NCI-H2227 (cell line): ENCODE results near the gene CRTAP.
"Not testable (repeated sequence)": the region's sequence is repeated elsewhere in the genome, so short reads cannot be mapped to it uniquely, and the experiment has no call there.

Source experiments
- DNase-seq: peaks from one replicate; lab custom pipeline; 2025; ENCODE audit not compliant: unreplicated experiment; lab: John Stamatoyannopoulos, UW

CRTAP gene

DNA sequence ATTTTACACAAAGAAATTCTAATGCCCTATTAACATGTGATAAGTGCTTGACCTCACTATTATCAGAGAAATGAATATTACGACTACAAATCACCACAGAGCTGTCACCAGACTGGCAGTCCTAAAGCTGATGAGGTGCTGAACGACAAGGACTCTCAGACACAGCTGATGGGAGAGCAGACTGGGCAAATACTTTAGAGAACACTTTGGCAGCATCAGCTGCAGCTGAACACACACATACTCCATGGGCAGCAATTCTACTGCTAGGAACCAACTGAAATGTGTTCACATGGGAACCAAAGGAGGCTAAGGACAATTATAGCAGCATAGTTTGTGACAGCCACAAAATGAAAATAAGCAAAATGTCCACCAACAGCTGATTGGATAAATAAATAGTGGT is 59.3 kb downstream of the CRTAP start:
- DNase-seq: no peak

DNA sequence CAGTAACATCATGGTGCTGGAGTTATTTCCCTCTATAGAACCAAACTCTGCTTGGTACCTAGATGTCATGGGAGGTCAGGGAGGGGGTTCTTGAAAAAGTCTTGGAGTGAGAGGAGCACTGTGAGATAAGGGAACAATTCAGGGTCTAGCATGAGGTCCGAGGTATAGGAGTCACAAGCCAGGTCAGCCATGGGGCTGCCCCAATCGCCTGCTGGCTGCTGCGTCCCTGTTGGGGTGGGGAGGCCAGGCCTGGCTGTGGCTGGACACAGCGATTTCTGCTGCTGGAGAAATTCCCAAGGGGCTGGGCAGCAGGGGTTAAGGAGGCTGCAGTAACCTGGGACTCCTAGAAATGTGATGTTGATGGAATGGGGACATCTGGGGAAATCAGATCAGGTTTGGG is 59.9 kb downstream of the CRTAP start:
- DNase-seq: no peak

- DNase-seq: no peak
Measured at GRCh38 chr3:33174095-33174494, 60.3 kb downstream of the CRTAP start.

GRCh38 chr3:33174711-33175414 is 61.0 kb downstream of the CRTAP start:
- no peak for DNase-seq

GRCh38 chr3:33179132-33179531 is 65.3 kb downstream of the CRTAP start:
- no peak for DNase-seq

DNA sequence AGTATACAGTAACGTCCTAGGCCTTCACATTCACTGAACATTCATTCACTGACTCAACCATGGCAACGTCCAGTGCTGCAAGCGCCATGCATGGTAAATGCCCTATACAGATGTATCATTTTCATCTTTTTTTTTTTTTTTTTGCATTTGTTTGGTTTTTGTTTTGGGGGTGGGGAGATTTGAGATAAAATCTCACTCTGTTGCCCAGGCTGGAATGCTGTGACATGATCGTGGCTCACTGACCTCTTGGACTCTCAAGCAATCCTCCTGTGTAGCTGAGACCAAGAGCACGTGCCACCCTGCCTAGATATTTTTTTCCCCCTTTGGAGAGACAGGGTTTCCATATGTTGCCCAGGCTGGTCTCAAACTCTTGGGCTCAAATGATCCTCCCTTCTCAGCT is 67.4 kb downstream of the CRTAP start:
- no peak for DNase-seq

DNA sequence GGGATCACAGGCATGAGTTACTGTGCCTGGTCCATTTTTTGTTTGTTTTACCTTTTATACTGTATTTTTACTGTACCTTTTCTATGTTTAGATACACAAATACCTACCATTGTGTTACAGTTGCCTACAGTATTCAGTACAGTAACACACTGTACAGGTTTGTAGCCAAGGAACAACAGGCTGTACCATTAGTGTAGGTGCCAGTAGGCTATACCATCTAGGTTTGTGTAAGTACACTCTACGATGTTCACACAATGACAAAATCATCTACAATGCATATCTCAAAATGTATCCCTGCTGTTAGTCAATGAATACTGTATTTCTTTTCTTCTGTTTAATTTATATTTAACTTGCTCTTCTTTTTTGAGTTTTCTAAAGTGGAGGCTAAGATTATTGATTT is 67.8 kb downstream of the CRTAP start:
- not testable (repeated sequence) for DNase-seq

DNA sequence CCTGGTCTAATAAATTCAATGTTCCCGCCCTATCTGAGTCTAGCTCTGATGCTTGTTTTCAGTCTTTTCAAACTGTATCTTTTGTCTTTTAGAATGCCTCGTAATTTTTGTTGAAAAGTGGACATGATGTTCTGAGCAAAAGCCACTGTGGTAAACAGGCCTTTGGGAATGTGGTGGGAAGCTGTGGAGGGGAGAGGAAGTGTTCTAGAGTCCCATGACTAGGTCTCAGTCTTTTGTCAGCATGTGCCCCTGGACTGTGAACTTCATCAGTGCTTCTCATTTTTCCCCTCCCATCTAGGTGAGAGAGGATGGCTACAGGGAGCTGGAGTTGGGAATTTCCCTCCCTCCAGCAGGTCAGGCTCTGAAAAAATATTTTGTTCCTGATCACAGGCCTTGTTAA is 71.0 kb downstream of the CRTAP start:
- no peak for DNase-seq

DNA sequence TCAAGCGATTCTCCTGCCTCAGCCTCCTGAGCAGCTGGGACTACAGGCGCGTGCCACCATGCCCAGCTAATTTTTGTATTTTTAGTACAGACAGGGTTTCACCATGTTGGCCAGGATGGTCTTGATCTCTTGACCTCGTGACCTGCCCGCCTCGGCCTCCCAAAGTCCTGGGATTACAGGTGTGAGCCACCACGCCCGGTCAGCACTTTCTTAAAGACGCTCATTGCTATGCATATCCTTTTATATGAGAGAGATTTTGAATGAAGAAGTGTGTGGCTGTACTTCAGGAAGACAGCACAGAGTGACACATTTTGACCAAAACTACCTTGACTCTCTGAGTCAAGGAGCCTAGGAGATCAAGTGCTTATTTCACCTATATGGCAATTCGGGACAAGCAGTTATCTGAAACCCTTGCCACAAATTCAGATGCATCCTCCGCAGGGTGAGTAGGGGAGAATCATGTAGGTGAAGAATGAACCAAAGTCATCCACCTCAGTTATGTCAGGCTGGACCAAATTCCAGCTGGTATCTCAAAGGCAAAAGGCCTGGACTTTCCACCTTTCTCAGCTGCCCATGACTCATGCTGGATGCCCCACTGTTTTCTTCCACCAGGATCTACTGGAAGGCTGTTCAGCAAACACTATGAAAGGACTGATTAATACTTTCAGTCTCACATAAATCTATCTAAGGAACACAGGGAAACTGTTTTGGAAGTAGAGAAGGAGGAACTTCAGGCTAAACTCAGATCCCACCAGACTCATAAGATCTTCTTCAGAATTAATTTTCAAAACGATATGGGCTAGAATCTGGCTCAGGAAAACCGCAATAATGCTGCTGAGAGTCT is 72.9 kb downstream of the CRTAP start:
- DNase-seq: no peak

GRCh38 chr3:33187368-33187634 is 73.5 kb downstream of the CRTAP start:
- DNase-seq: no peak

DNA sequence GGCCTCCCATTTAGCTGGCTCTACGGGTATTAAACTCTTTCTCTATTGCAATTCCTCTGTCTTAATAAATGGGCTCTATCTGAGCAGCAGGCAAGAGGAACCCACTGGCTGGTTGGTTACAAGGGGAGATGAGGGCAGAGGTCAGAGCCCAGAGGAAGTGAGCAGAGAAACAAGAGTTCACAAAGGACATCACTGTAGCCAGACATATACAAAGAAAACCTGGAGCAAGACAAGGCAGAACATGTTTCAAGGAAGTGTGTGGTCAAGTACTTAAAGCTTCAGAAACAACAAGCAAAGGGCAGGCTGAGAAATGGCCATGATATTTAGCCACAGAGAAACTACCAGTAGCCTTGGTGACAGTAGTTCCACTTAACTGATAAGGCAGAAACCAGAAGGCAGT is 80.5 kb downstream of the CRTAP start:
- no peak for DNase-seq

DNA sequence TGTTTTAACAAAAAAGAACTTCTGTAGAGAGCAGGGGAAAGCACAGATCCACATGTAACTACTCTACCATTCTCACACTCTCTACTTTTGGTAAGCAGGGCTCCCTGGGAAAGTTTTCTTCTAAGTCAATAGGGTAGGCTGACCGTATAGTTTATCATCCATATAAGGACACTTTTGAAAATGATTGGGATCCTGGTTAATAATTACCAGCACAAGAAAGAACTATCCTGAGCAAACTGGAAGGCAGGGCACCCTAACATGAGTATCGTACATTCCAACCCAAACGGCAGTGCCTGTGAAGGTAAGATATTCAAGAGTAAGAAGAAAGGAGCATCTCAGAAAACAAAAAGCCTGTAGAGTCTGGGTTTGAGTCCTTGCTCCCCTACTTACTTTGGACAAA is 82.7 kb downstream of the CRTAP start:
- no peak for DNase-seq
